ENCODE measurements around the gene SYCE1L. TPM values are rescaled to one million over a fixed set of nuclear protein-coding genes. Genes with fewer than 3 reads are reported as not detected.

Gene SYCE1L
- total and polyA plus RNA-seq, 11 donors: 0.32 to 2.0 (median 0.75) TPM; not detected in 6

DNA sequence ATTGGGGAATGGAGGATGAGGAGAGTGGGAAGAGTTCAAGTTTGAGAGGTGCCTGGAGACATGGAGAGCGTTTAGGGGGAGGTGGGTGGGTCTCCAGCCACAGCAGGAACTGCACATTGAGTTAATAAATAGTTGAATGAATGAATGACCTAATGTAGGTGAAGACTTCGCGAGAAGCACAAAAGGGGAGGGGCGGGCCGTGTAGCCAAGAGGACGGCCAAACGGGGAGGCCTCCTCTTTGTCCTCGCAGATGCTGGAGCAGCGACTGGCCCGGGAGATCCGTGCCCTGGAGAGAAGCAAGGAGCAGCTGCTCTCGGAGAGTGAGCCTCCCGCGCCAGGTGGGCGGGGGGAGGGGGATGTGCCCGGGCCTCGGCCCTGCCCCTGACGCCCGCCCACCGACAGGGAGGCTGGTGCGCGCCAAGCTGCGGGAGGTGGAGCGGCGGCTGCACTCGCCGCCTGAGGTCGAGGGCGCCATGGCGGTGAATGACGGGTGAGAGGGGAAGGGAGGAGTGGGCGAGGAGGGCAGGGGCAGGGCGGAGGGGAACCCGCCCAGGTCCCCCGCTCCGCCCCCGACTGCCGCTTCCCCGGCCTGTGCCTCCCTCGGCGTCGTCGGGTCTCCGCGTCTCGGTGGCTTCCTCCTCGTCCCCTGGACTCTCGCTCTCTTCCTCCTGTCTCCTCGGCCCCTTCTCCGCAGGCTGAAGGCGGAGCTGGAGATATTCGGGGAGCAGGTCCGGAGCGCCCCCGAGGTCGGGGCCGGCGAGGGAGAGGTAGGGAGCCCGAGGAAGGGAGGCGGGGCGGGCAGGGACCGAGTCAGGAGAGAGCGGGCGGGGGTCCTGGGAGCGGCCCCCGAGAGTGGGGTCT lies 12.9 kb downstream of the SYCE1L start:
- TF ChIP-seq, protein P1, sequence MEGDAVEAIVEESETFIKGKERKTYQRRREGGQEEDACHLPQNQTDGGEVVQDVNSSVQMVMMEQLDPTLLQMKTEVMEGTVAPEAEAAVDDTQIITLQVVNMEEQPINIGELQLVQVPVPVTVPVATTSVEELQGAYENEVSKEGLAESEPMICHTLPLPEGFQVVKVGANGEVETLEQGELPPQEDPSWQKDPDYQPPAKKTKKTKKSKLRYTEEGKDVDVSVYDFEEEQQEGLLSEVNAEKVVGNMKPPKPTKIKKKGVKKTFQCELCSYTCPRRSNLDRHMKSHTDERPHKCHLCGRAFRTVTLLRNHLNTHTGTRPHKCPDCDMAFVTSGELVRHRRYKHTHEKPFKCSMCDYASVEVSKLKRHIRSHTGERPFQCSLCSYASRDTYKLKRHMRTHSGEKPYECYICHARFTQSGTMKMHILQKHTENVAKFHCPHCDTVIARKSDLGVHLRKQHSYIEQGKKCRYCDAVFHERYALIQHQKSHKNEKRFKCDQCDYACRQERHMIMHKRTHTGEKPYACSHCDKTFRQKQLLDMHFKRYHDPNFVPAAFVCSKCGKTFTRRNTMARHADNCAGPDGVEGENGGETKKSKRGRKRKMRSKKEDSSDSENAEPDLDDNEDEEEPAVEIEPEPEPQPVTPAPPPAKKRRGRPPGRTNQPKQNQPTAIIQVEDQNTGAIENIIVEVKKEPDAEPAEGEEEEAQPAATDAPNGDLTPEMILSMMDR (IDR thresholded peaks at IDR 0.05): no peak
- no peak for TF ChIP-seq POLR2A (IDR thresholded peaks at IDR 0.05)
- Histone ChIP-seq H3K9me3 (no peaks in the 10 kb centered on the region), H3K27me3 (peaks cover 0 to 15% (median 0%) of the 10 kb centered on the region in 9 donors), H3K4me1 (peaks cover 0 to 24% (median 7%) of the 10 kb centered on the region in 12 donors), H3K27ac (peak overlapping the region in 11 of 12 donors; percentile 1 to 73 (median 57)), H3K36me3 (no peaks in the 10 kb centered on the region), H3K4me3 (peak overlapping the region; percentile 57 to 73 (median 67))
- ATAC-seq (peak in 3 of 4 donors; percentile 43 to 60 (median 56)), DNase-seq (peak; percentile 29 to 81 (median 48))
- intact Hi-C loops (cut with DNase I): no loop called here
- WGBS, 4 donors: 2 to 7% (median 3%) methylated on average over 32 to 66 of the region's 66 CpGs

DNA sequence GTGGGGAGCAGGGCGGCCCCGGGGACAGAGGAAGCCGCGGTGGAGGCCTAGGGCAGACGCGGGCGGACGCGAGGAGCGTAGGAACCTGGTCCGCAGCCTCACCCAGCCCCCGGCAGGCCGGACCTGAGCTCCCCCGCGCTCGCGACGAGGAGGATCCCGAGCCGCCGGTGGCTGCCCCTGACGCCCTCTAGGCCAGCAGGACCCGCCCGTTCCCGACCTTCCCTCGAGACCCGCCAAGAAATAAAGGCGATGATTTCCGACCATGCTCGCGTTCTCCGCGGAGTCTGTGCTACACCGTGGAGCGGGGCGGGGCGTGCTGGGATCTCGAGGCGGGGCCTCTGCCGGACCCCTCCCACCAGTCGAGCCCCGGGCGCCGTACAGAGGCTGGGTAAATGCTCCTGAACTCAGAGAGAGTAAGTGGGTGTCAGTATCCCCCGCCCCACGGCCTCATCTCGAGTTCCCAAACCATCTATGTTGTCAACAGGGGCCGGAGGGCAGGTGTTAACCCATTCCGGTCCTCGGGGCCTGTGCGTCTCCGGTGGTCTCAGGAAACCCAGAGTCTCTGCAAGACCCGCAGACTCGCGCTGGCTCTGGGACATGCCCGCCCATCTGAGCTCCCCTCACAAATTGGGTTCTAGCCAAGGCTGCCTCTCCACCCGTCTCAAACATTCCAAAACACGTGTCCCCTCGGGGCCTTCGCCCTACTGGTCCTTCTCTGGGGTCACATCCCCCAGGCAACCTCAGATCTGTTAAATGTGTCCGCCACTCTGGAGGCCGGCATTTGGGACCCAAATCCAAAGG lies 13.7 kb downstream of the SYCE1L start:
- Histone ChIP-seq H3K9me3 (no peaks in the 10 kb centered on the region), H3K36me3 (no peaks in the 10 kb centered on the region), H3K4me3 (peak overlapping the region; percentile 57 to 73 (median 67)), H3K27me3 (peaks cover 0 to 15% (median 0%) of the 10 kb centered on the region in 9 donors), H3K27ac (peak overlapping the region in 11 of 12 donors; percentile 1 to 73 (median 57)), H3K4me1 (peaks cover 0 to 24% (median 7%) of the 10 kb centered on the region in 12 donors)
- intact Hi-C loops (cut with DNase I): no loop called here
- WGBS, 4 donors: 17 to 35% (median 22%) methylated on average over 30 to 62 of the region's 62 CpGs
- TF ChIP-seq POLR2A (IDR thresholded peaks at IDR 0.05): no peak
- TF ChIP-seq, protein P1 (IDR thresholded peaks at IDR 0.05): no peak
- peak; percentile 48 to 89 (median 82) for ATAC-seq
- peak; percentile 51 to 77 (median 62) for DNase-seq

DNA sequence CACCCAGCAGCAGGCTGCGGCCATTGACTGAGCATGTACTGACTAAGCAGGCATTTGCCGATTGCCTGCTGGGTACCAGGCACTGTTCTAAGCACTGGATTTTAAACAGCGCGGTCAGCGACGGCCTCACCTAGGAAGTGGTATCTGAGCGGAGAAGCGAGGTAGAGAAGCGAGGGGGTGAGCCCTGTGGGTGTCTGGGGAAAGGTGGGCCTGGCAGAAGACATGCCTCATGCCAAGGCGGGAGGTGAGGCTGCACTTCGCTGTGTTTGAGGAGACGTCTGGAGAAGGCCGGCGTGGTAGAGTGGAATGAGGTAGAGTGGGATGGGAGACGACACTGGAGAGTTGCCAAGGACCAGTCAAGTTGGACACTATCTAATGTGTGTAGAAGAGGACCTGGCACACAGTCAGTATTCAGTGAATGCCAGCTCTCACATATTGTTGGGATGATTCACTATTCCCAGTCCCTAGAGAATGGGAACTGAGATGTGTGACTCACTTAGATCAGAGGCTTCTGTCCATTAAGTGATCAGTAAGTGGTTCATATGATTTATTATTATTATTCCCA lies 14.4 kb downstream of the SYCE1L start:
- peaks cover 0 to 15% (median 0%) of the 10 kb centered on the region in 9 donors for H3K27me3 ChIP-seq
- 77 to 85% (median 82%) methylated on average over 15 of the region's 15 CpGs for WGBS, 4 donors
- H3K9me3 ChIP-seq: no peaks in the 10 kb centered on the region
- intact Hi-C loops (cut with DNase I): no loop called here
- TF ChIP-seq, protein P1 (IDR thresholded peaks at IDR 0.05): no peak
- TF ChIP-seq POLR2A (IDR thresholded peaks at IDR 0.05): no peak
- peak in 3 of 5 donors; percentile 28 to 72 (median 47) for DNase-seq
- H3K4me1 ChIP-seq: peaks cover 0 to 24% (median 7%) of the 10 kb centered on the region in 12 donors
- no peak overlapping the region for H3K4me3 ChIP-seq
- ATAC-seq: peak; percentile 35 to 77 (median 56)
- H3K36me3 ChIP-seq: no peaks in the 10 kb centered on the region
- H3K27ac ChIP-seq: no peak overlapping the region
